ENCODE measurements around the gene SLA2. TPM values are rescaled to one million over a fixed set of nuclear protein-coding genes. Genes with fewer than 3 reads are reported as not detected.
"Not testable (repeated sequence)": the region's sequence is repeated elsewhere in the genome, so short reads cannot be mapped to it uniquely, and the experiment has no call there.

Gene SLA2
- 19.4 TPM for total RNA-seq

GRCh38 chr20:36645998-36646397 is at the start of gene SLA2:
TSS of gene SLA2 (minus strand) at chr20:36646196. CDS start at chr20:36641335, 4,861 bp downstream.
- DNase-seq (ENCODE audit: low read depth in 2 of 3, low spot score in 2 of 3) = peak; percentile 44 to 95 (median 87)

GRCh38 chr20:36695467-36695866 is 49.5 kb upstream of the SLA2 start:
- not testable (repeated sequence) for DNase-seq (ENCODE audit: low read depth in 2 of 3, low spot score in 2 of 3)

DNA sequence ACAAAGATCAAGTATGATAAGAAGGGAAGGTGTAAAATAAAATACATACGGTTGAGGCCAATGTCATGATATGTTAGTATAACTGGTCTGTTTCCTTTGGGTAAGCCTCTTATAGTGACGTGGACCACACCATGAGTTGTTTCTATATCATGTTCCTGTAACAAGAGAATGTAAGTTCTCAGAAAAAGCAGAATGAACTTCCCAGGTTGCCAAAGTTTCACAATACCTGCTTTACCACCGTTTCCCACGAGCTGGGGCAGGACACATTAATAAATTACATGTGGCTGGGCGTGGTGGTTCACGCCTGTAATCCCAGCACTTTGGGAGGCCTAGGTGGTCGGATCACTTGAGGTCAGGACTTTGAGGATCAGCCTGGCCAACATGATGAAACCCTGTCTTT is 42.6 kb upstream of the SLA2 start:
- DNase-seq (ENCODE audit: low read depth in 2 of 3, low spot score in 2 of 3) = no peak

- no peak for DNase-seq (ENCODE audit: low read depth in 2 of 3, low spot score in 2 of 3)
Observed at GRCh38 chr20:36687850-36688249, 41.9 kb upstream of the SLA2 start.

DNA sequence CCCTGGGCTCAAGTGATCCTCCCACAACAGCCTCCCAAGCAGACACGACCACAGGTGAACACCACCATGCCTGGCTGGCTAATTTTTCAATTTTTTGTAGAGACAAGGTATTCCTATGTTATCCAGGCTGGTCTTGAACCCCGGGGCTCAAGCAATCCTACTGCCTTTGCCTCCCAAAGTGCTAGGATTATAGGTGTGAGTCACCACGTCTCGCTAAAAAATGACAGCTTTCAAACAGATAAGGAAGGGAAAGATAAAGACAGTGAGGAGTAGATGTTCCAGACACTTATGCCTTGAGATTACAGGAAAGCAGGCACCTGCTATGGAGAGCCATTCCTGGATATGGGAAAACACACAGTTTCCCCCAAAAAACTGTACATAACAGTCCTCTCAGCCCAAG is 40.9 kb upstream of the SLA2 start:
- DNase-seq (ENCODE audit: low read depth in 2 of 3, low spot score in 2 of 3) = no peak

DNA sequence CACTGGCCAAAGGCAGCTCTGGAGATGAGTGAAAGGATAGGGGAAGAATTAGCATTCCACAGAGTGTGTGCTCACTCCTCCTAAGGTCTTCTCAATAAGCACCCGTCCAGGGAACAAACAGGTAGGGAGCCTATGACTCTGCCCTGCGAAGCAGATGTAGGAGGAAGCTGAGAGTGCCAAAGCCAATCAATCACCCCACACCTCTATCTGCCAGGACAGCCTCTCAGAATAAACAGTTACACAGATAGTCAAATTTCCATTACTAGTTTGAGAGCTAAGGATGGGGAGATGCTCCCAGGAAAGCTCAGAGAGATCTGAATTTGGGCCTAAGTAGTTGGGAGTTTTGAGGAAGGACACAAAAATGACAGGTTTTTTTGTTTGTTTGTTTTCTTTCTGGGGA is 40.5 kb upstream of the SLA2 start:
- no peak for DNase-seq (ENCODE audit: low read depth in 2 of 3, low spot score in 2 of 3)

GRCh38 chr20:36684747-36685146 is 38.8 kb upstream of the SLA2 start:
- no peak for DNase-seq (ENCODE audit: low read depth in 2 of 3, low spot score in 2 of 3)

GRCh38 chr20:36682311-36682710 is 36.3 kb upstream of the SLA2 start:
- no peak for DNase-seq (ENCODE audit: low read depth in 2 of 3, low spot score in 2 of 3)

DNA sequence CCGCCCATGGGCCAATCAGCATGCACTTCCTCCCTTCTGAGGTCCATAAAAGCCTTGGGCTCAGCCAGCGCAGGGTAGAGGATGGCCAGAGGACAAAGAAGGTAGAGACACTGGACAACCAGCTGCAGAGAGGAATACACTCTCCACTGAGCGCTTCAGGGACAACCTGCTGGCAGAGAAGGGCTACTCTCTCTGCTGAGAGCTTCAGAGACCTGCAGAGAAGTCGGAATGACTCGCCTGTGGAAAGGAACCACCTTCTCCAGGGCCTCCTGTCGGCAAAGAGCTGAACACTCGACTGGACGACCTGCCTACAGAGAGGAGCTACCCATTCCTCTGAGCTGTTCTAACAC is 31.4 kb upstream of the SLA2 start:
- DNase-seq (ENCODE audit: low read depth in 2 of 3, low spot score in 2 of 3) = no peak

GRCh38 chr20:36676701-36677421 is 30.9 kb upstream of the SLA2 start:
- peak in 1 of 3 donors; percentile 11 for DNase-seq (ENCODE audit: low read depth in 2 of 3, low spot score in 2 of 3)

DNA sequence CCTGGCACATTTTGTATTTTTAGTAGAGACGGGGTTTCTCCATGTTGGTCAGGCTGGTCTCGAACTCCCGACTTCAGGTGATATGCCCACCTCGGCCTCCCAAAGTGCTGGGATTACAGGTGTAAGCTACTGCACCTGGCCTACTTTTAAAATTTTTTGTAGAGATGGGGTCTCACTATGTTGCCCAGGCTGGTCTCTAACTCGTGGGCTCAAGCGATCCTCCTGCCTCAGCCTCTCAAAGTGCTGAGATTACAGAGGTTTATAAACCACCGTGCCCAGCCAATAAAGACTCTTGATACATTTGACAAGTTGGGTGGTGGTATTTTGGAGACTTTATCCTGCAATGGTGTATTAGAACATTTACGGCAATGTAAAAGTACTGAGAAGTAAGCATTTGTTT is 29.5 kb upstream of the SLA2 start:
- not testable (repeated sequence) for DNase-seq (ENCODE audit: low read depth in 2 of 3, low spot score in 2 of 3)

DNA sequence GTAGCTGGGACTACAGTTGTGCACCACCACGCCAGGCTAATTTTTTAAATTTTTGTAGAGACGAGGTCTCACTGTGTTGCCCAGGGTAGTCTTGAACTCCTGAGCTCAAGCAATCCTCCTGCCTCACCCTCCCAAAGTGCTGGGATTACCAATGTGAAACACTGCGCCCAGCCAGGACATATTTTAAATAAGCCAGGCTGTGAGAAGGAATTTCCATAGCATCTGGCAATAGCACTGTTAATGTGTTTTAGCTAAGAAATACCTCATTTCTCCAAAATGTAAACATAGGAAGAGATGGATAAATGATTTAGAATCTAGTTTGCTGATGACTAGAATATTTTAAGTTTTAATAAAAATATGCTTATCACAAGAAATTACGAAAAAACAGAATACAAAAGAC is 27.0 kb upstream of the SLA2 start:
- no peak for DNase-seq (ENCODE audit: low read depth in 2 of 3, low spot score in 2 of 3)

- DNase-seq (ENCODE audit: low read depth in 2 of 3, low spot score in 2 of 3) = no peak
Observed at GRCh38 chr20:36670665-36671357, 24.8 kb upstream of the SLA2 start.

GRCh38 chr20:36666181-36666740 is 20.3 kb upstream of the SLA2 start:
- DNase-seq (ENCODE audit: low read depth in 2 of 3, low spot score in 2 of 3) = peak in 2 of 3 donors; percentile 9 to 50

- no peak for DNase-seq (ENCODE audit: low read depth in 2 of 3, low spot score in 2 of 3)
Observed at GRCh38 chr20:36663031-36663430, 17.0 kb upstream of the SLA2 start.

- peak in 2 of 3 donors; percentile 12 to 32 for DNase-seq (ENCODE audit: low read depth in 2 of 3, low spot score in 2 of 3)
Observed at GRCh38 chr20:36658300-36658699, 12.3 kb upstream of the SLA2 start.

- no peak for DNase-seq (ENCODE audit: low read depth in 2 of 3, low spot score in 2 of 3)
Observed at GRCh38 chr20:36656733-36657132, 10.7 kb upstream of the SLA2 start.

DNA sequence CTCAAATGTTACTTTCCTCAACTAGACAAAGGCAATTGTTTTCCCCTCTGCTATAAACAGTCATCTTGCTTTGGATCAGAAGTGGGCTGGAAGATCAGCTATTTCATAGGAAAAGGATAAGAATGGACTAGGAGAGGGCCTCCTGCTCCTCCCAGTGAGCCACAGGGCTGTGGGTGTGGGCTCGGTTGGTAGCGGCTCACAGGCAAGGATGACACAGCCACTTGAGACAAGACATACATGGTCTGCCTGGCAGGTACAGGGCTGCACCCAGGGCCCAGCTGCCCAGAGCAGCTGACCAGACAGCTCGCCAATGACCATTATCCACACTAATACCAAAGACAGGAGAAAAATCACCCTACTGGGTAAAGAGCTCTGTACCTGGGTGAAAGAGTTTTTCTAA is 9.0 kb upstream of the SLA2 start:
- no peak for DNase-seq (ENCODE audit: low read depth in 2 of 3, low spot score in 2 of 3)

DNA sequence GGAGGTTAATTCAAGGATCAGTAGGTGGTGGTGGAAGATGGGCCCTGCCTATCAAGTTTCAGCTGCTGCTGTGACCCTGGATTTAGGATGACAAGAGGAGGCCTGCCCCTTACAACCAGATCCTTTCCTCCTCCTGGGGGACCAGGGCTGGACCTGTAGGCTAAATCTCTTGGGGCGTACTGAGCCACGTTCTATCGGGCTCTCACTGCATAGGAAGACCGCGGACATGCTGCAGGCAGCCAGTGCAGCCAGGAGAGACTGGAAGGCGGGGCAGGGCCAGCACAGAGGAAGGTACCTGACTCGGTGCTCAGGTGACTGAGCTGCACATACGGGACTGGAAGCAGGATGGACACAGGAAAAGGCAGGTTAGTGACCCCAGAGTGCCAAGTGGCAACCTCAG is 8.5 kb upstream of the SLA2 start:
- no peak for DNase-seq (ENCODE audit: low read depth in 2 of 3, low spot score in 2 of 3)

GRCh38 chr20:36653456-36653855 is 7.5 kb upstream of the SLA2 start:
- no peak for DNase-seq (ENCODE audit: low read depth in 2 of 3, low spot score in 2 of 3)

GRCh38 chr20:36647196-36648121 is 1.5 kb upstream of the SLA2 start:
- no peak for DNase-seq (ENCODE audit: low read depth in 2 of 3, low spot score in 2 of 3)

Data from hematopoietic multipotent progenitor cell (in vitro differentiated cells).